Mesothelial cell of epicardium (in vitro differentiated cells): Measurements from ENCODE around the gene FDX2. TPM values are rescaled to one million over a fixed set of nuclear protein-coding genes. Genes with fewer than 3 reads are reported as not detected.

Experiments used
- DNase-seq, 2 experiments: peaks; one replicate each; pipeline ENCODE4 v3.0.0; 2021; ENCODE audit warnings: low spot score in 2 of 2; ENCODE audit not compliant: unreplicated experiment in 2 of 2
- H3K27ac Mint-ChIP-seq: 2 replicates; pipeline ENCODE4 v1.8.0; 2021; ENCODE audit warnings: mixed read lengths
- H3K27me3 Mint-ChIP-seq: 2 replicates; pipeline ENCODE4 v1.8.0; 2021; ENCODE audit warnings: low read depth, mixed read lengths
- H3K36me3 Mint-ChIP-seq: 2 replicates; pipeline ENCODE4 v1.8.0; 2021; ENCODE audit warnings: mixed read lengths
- H3K4me1 Mint-ChIP-seq: 2 replicates; pipeline ENCODE4 v1.8.0; 2021; ENCODE audit warnings: mixed read lengths
- H3K4me3 Mint-ChIP-seq: 2 replicates; pipeline ENCODE4 v1.8.0; 2021; ENCODE audit warnings: mild to moderate bottlenecking, moderate library complexity, mixed read lengths
- H3K9me3 Mint-ChIP-seq: 2 replicates; pipeline ENCODE4 v1.8.0; 2021; ENCODE audit warnings: mixed read lengths
- total RNA-seq: library from RNA; stranded (reverse); gene quantifications from 3 replicates; pipeline ENCODE4 v1.2.1, GENCODE V29; 2021
- TF ChIP-seq, protein P1 (sequence below): fragments of 200-600 bp; sonication (generic); IDR thresholded peaks from one replicate; pipeline ENCODE4 v1.5.0; 2021; ENCODE audit warnings: antibody characterized with exemption; ENCODE audit not compliant: unreplicated experiment

The FDX2 gene
- total RNA-seq, 1 donor from 2014 or later: 18.6 TPM

- Mint-ChIP-seq H3K27me3 (no peaks in the 10 kb centered on the region), H3K36me3 (no peaks in the 10 kb centered on the region), H3K27ac (no peak overlapping the region), H3K9me3 (no peaks in the 10 kb centered on the region), H3K4me3 (peak overlapping the region; percentile 96), H3K4me1 (peaks cover 23% of the 10 kb centered on the region)
- TF ChIP-seq, protein P1, sequence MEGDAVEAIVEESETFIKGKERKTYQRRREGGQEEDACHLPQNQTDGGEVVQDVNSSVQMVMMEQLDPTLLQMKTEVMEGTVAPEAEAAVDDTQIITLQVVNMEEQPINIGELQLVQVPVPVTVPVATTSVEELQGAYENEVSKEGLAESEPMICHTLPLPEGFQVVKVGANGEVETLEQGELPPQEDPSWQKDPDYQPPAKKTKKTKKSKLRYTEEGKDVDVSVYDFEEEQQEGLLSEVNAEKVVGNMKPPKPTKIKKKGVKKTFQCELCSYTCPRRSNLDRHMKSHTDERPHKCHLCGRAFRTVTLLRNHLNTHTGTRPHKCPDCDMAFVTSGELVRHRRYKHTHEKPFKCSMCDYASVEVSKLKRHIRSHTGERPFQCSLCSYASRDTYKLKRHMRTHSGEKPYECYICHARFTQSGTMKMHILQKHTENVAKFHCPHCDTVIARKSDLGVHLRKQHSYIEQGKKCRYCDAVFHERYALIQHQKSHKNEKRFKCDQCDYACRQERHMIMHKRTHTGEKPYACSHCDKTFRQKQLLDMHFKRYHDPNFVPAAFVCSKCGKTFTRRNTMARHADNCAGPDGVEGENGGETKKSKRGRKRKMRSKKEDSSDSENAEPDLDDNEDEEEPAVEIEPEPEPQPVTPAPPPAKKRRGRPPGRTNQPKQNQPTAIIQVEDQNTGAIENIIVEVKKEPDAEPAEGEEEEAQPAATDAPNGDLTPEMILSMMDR: no peak
- no peak for DNase-seq
Observed at GRCh38 chr19:10335352-10335985, 19.7 kb upstream of the FDX2 start.

DNA sequence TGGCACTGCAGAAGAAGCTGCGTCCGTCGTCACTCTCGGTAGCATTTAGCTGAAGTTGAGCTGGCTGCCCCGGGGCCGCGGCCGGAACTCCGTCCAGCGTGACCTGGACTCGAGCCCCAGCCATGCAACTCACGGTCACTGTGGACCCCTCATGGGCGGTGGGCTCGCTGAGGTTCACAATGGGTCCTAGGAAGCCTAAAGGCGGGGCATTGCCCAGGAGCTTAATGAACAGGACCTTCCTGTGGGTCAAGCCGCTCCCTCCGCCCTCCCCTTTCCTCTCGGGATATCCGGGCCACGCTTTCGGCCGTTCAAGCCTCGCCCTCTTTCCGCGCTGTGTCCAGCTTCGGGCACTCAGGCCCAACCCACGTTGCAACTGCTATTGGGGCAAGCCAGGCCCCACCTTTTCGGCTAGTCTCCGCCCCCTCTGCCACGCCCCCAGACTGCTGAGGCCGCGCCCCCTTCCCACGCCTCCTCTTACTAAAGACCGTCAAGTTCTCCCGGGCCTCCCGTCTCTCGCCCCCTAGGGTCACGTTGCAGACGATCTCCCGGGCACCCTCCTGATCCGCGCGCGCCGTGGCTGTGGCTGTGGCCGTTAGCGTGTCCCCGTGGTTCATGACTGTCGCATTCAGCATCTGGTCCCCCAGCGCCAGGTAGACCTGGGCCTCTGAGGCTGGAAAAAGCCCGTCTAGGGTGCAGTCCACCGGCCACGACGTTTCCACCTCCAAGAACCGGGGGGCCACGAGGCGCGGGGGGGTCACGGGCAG, 19.0 kb upstream of the FDX2 start:
- DNase-seq: peak; percentile 74 to 90
- TF ChIP-seq, protein P1: no peak
- H3K27me3 Mint-ChIP-seq: no peaks in the 10 kb centered on the region
- peak overlapping the region; percentile 96 for H3K4me3 Mint-ChIP-seq
- H3K4me1 Mint-ChIP-seq: peaks cover 23% of the 10 kb centered on the region
- H3K9me3 Mint-ChIP-seq: no peaks in the 10 kb centered on the region
- H3K36me3 Mint-ChIP-seq: peaks cover under 1% of the 10 kb centered on the region
- H3K27ac Mint-ChIP-seq: no peak overlapping the region

DNA sequence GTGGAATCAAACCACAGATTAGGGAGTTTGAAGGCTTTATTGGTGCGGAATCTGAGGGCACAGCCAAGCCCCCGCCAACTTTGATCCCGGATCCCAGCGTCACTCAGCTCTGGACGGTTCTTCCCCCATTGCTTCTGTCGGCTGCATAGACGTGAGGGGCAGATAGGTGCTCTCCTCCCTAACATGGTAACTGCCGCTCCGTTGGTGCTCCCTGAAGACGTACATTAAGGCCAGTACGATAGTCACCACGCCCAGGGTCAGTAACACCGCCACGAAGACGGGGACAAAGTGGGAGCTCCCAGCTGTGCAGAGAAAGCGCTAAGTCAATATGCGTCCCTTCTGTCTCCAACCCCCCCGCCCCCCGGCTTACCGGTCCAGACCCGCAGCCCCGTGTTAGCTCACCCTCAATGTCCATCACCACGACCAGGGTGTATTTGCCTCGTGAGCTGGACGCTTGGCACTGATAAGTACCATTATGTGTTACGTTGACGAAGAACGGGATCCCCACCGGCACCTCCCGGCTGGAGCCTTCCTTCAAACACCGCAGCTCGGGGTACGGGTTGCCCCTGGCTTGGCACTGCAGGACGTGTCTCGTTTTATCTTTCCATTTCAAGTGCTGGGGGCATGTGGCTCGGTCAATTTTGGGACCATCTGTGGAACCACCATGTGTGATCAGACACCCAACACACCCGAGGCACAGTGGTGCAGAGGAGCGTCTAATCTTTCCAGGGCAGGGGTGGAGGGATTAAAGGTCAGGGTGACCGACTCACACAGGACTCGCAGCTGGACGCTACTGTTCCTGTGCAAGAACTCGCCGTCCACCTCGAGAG, 18.2 kb upstream of the FDX2 start:
- Mint-ChIP-seq H3K9me3 (no peaks in the 10 kb centered on the region), H3K36me3 (peaks cover 3% of the 10 kb centered on the region), H3K27me3 (no peaks in the 10 kb centered on the region), H3K27ac (peak overlapping the region; percentile 97), H3K4me1 (peaks cover 23% of the 10 kb centered on the region), H3K4me3 (peak overlapping the region; percentile 96)
- TF ChIP-seq, protein P1: no peak
- DNase-seq: no peak

DNA sequence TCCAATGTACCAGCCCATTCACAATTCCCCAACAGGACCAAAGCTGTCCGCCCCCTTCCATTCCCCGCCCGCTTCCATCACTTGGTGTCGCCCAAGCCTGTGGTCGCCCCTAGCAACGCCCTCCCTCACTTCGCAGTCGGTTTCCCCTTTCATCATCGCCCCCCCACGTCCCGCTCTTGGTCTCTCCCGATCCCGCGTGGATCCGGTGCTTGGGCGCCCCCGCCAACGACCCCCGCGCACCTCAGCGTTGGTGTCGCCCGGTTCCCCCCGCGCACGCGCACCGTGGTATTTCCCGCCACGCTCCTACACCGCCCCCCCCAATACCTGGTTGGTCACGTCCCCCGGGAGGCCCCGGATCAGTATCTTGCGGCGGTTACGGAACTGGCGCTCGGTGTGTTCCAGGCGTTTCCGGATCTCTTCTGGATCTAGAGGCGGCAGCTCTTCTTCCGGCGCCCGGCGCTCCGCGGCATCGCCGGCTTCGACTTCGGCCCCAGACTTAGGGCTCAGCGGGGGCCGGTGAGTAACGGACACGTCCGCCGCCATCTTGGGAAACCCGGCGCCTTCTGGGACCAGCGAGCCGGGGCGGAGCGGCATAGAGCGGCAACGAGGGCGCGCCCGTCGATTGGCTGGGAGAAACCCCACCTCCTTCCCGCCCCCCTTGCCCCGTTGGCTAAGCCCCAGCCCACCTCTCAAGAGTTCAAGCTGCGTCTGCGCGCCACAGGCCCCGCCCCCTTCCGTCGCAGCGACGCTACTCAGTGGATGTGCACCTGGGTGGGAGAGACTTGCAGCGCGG, 17.3 kb upstream of the FDX2 start, which contains the start of gene RAVER1:
RAVER1 (minus strand) TSS at position 565 of the 793 bp plus-strand sequence; CDS start at position 543, 22 bp downstream.
- H3K27me3 Mint-ChIP-seq: no peaks in the 10 kb centered on the region
- peaks cover 3% of the 10 kb centered on the region for H3K36me3 Mint-ChIP-seq
- peaks cover 23% of the 10 kb centered on the region for H3K4me1 Mint-ChIP-seq
- DNase-seq: peak; percentile 97
- peak within 1 kb of the TSS; percentile 97 for H3K27ac Mint-ChIP-seq
- H3K4me3 Mint-ChIP-seq: peak within 1 kb of the TSS; percentile 96
- TF ChIP-seq, protein P1: no peak
- H3K9me3 Mint-ChIP-seq: no peaks in the 10 kb centered on the region
